B cell (primary cell): ENCODE measurements around the gene COLEC12. TPM values are rescaled to one million over a fixed set of nuclear protein-coding genes. Genes with fewer than 3 reads are reported as not detected.

Experiments
- ATAC-seq: fragments of 200-7000 bp; cut with Tn5 transposase; one replicate; pipeline ENCODE4 v1.10.0; 2021; ENCODE audit warnings: low read depth, mild to moderate bottlenecking, moderate number of reproducible peaks, moderate library complexity
- CTCF ChIA-PET: fragments of 350-600 bp; sonication (Branson Sonifier 250); formaldehyde crosslinking; loops from one replicate; lab custom pipeline; 2021; ENCODE audit warnings: antibody characterized with exemption, inconsistent platforms; lab: Charles Lee
- POLR2A ChIA-PET: fragments of 350-600 bp; sonication (Branson Sonifier 250); formaldehyde crosslinking; loops from one replicate; lab custom pipeline; 2021; ENCODE audit warnings: antibody characterized with exemption; lab: Charles Lee
- DNase-seq: peaks from one replicate; pipeline ENCODE4 v3.0.0; 2013
- H2AFZ ChIP-seq: 2 replicates; pipeline ENCODE4 v1.6.1; 2012; ENCODE audit warnings: mild to moderate bottlenecking, low read depth, low read length; ENCODE audit not compliant: insufficient read depth, poor library complexity, severe bottlenecking
- H3K27ac ChIP-seq, 2 donors: 1 replicate in 1 of 2; 2 replicates in 1 of 2; pipeline ENCODE4 v1.5.1; 2012 to 2013; ENCODE audit warnings: low read length in 2 of 2, mild to moderate bottlenecking in 2 of 2, moderate library complexity in 1 of 2
- H3K27me3 ChIP-seq, 4 experiments: fragments of 200-600 bp in 1 of 4; sonication (generic) in 1 of 4; replicated peaks in 1 of 4; 1 replicate in 2 of 4; 2 replicates in 2 of 4; pipeline versions ENCODE4 v1.6.1 to v1.7.0; 2013 to 2016; ENCODE audit warnings: low read length in 3 of 4, mild to moderate bottlenecking in 2 of 4, mixed read lengths in 1 of 4, moderate library complexity in 1 of 4; ENCODE audit not compliant: insufficient read depth in 4 of 4, control insufficient read depth in 3 of 4; ENCODE audit errors: control extremely low read depth in 1 of 4
- H3K36me3 ChIP-seq, 2 experiments: replicated peaks in 1 of 2; 1 replicate in 1 of 2; 2 replicates in 1 of 2; pipeline versions ENCODE4 v1.6.1 to v1.7.1; 2013; ENCODE audit warnings: low read length in 1 of 2; ENCODE audit not compliant: insufficient read depth in 2 of 2, control insufficient read depth in 1 of 2; ENCODE audit errors: control extremely low read depth in 1 of 2, extremely low read depth in 1 of 2
- H3K4me1 ChIP-seq, 2 donors: fragments of 200-600 bp in 1 of 2; sonication (generic) in 1 of 2; 1 replicate in 1 of 2; 2 replicates in 1 of 2; pipeline versions ENCODE4 v1.5.1 to v1.6.1; 2013 to 2017; ENCODE audit warnings: low read length in 2 of 2; ENCODE audit not compliant: control insufficient read depth in 2 of 2, insufficient read depth in 2 of 2
- H3K4me2 ChIP-seq: replicated peaks from 2 replicates; pipeline ENCODE3; 2012; ENCODE audit warnings: mild to moderate bottlenecking, low read depth, low read length; ENCODE audit not compliant: poor library complexity, severe bottlenecking
- H3K4me3 ChIP-seq, 5 experiments: fragments of 200-600 bp in 1 of 5; sonication (generic) in 1 of 5; 1 replicate in 3 of 5; 2 replicates in 2 of 5; pipeline versions ENCODE4 v1.5.1 to v1.7.0; 2011 to 2016; ENCODE audit warnings: low read length in 4 of 5, mild to moderate bottlenecking in 4 of 5, low read depth in 2 of 5, control low read depth in 1 of 5, moderate library complexity in 1 of 5; ENCODE audit not compliant: insufficient read depth in 1 of 5; ENCODE audit errors: control extremely low read depth in 1 of 5, extremely low read depth in 1 of 5
- H3K79me2 ChIP-seq: fragments of 200-600 bp; sonication (generic); one replicate; pipeline ENCODE4 v1.6.0; 2016; ENCODE audit warnings: low read length; ENCODE audit not compliant: control insufficient read depth, insufficient read depth
- H3K9ac ChIP-seq: fragments of 200-600 bp; sonication (generic); 2 replicates; pipeline ENCODE4 v1.6.1; 2017; ENCODE audit warnings: mild to moderate bottlenecking, low read length, moderate library complexity
- H3K9me3 ChIP-seq, 3 donors: one replicate each; pipeline versions ENCODE4 v1.6.1 to v1.7.1; 2013; ENCODE audit warnings: low read length in 2 of 3; ENCODE audit not compliant: control insufficient read depth in 2 of 3, insufficient read depth in 1 of 3; ENCODE audit errors: control extremely low read depth in 1 of 3
- H4K20me1 ChIP-seq: 2 replicates; pipeline ENCODE4 v1.6.0; 2012; ENCODE audit warnings: mild to moderate bottlenecking, low read length; ENCODE audit not compliant: insufficient read depth, control insufficient read depth, poor library complexity, severe bottlenecking
- H3K27ac Mint-ChIP-seq: one replicate; pipeline ENCODE4 v1.8.0; 2021; ENCODE audit warnings: mixed read lengths
- H3K27me3 Mint-ChIP-seq: one replicate; pipeline ENCODE4 v1.8.0; 2021; ENCODE audit warnings: mixed read lengths
- H3K4me1 Mint-ChIP-seq: one replicate; pipeline ENCODE4 v1.8.0; 2021; ENCODE audit warnings: mixed read lengths
- H3K4me3 Mint-ChIP-seq: one replicate; pipeline ENCODE4 v1.8.0; 2021; ENCODE audit warnings: mixed read lengths
- H3K9me3 Mint-ChIP-seq: one replicate; pipeline ENCODE4 v1.8.0; 2022; ENCODE audit warnings: mixed read lengths; ENCODE audit not compliant: insufficient read depth
- CTCF ChIP-seq: fragments of 200-600 bp; IDR thresholded peaks from one replicate; pipeline ENCODE4 v1.8.0; 2022; ENCODE audit warnings: antibody characterized with exemption, mild to moderate bottlenecking
- EZH2 ChIP-seq: IDR thresholded peaks from 2 replicates; pipeline ENCODE4 v1.6.1; 2012; ENCODE audit warnings: borderline replicate concordance, low read depth, mild to moderate bottlenecking, moderate library complexity, low read length; ENCODE audit not compliant: insufficient read depth, poor library complexity, severe bottlenecking
- WGBS: methylation state at CpG from one replicate; pipeline ENCODE4 v1.1.5; 2013; ENCODE audit warnings: missing lambda C conversion rate; ENCODE audit not compliant: insufficient coverage; 5-methylcytosine and 5-hydroxymethylcytosine counted together
- intact Hi-C: fragments of 100-400 bp; cut with micrococcal nuclease; formaldehyde crosslinking; loops from one replicate; pipeline ENCODE4 v1.10.0; 2022
- polyA plus RNA-seq: library from polyadenylated mRNA; depleted of rRNA; stranded (reverse); fragments of >200 nt; gene quantifications from 2 replicates; pipeline ENCODE4 v1.2.3, GENCODE V29; 2012
- total RNA-seq, 2 donors: library from RNA; stranded (reverse); fragments of 120-200 nt in 1 of 2; gene quantifications; 1 replicate in 1 of 2; 2 replicates in 1 of 2; pipeline versions ENCODE4 v1.2.3 to v1.2.4, GENCODE V29; 2013 to 2022

Gene COLEC12
- total and polyA plus RNA-seq, 2 donors (not counting 1 experiment from before 2014, with no cell fraction given) = not detected

GRCh38 chr18:346600-346999 is 153.9 kb downstream of the COLEC12 start:
- TF ChIP-seq EZH2 (no peak), CTCF (no peak)
- peaks cover 3% of the 10 kb centered on the region for H3K27me3 Mint-ChIP-seq
- H3K79me2 ChIP-seq = no peaks in the 10 kb centered on the region
- ChIA-PET CTCF (no interaction called here), POLR2A (no interaction called here)
- H3K27me3 ChIP-seq = no peaks in the 10 kb centered on the region
- H3K9me3 ChIP-seq = peaks cover 0 to 4% (median 0%) of the 10 kb centered on the region in 3 donors
- H4K20me1 ChIP-seq = no peaks in the 10 kb centered on the region
- ATAC-seq (no peak), DNase-seq (no peak)
- H3K27ac ChIP-seq = no peak overlapping the region
- H3K4me2 ChIP-seq = no peak overlapping the region
- no peak overlapping the region for H2AFZ ChIP-seq
- peaks cover 2% of the 10 kb centered on the region for H3K9me3 Mint-ChIP-seq
- H3K4me3 ChIP-seq = no peak overlapping the region
- H3K4me3 Mint-ChIP-seq = no peak overlapping the region
- H3K9ac ChIP-seq = no peak overlapping the region
- no peaks in the 10 kb centered on the region for H3K36me3 ChIP-seq
- intact Hi-C loops = no loop called here
- H3K27ac Mint-ChIP-seq = no peak overlapping the region
- H3K4me1 Mint-ChIP-seq = no peaks in the 10 kb centered on the region
- 86% methylated on average over 10 of the region's 10 CpGs for WGBS
- H3K4me1 ChIP-seq = no peaks in the 10 kb centered on the region

- no peaks in the 10 kb centered on the region for H4K20me1 ChIP-seq
- no peaks in the 10 kb centered on the region for H3K4me1 Mint-ChIP-seq
- intact Hi-C loops = no loop called here
- no peaks in the 10 kb centered on the region for H3K27me3 ChIP-seq
- H3K79me2 ChIP-seq = no peaks in the 10 kb centered on the region
- no peak overlapping the region for H3K4me3 ChIP-seq
- DNase-seq (no peak), ATAC-seq (no peak)
- no peak overlapping the region for H2AFZ ChIP-seq
- CTCF ChIA-PET = no interaction called here
- H3K36me3 ChIP-seq = no peaks in the 10 kb centered on the region
- H3K27me3 Mint-ChIP-seq = no peaks in the 10 kb centered on the region
- peaks cover 2% of the 10 kb centered on the region for H3K9me3 Mint-ChIP-seq
- H3K4me1 ChIP-seq = no peaks in the 10 kb centered on the region
- peaks cover 0 to 4% (median 0%) of the 10 kb centered on the region in 3 donors for H3K9me3 ChIP-seq
- H3K27ac Mint-ChIP-seq = no peak overlapping the region
- H3K27ac ChIP-seq = no peak overlapping the region
- no peak overlapping the region for H3K4me3 Mint-ChIP-seq
- WGBS = no CpG with 5 or more reads among the region's 3 CpGs
- POLR2A ChIA-PET = no interaction called here
- TF ChIP-seq CTCF = no peak
- no peak for TF ChIP-seq EZH2
- H3K9ac ChIP-seq = no peak overlapping the region
- no peak overlapping the region for H3K4me2 ChIP-seq
Measured at GRCh38 chr18:341102-341501, 159.4 kb downstream of the COLEC12 start.
